Neural cell (in vitro differentiated cells): ENCODE measurements around the gene RFNG. TPM values are rescaled to one million over a fixed set of nuclear protein-coding genes. Genes with fewer than 3 reads are reported as not detected.

Experiments used
- H2AFZ ChIP-seq: fragments of 200-600, 300-800 bp; sonication (generic), shearing (Covaris generic); 2 replicates; pipeline ENCODE4 v1.6.0; 2014; ENCODE audit warnings: low read depth, mild to moderate bottlenecking, antibody characterized with exemption, low read length, moderate library complexity
- H3F3A ChIP-seq: fragments of 200-600 bp; shearing (Covaris generic); 2 replicates; pipeline ENCODE4 v1.6.1; 2016; ENCODE audit warnings: mild to moderate bottlenecking, moderate library complexity, mixed read lengths, antibody characterized with exemption, low read length; ENCODE audit not compliant: insufficient read depth, poor library complexity, severe bottlenecking
- H3K27ac ChIP-seq: fragments of 200-600, 300-800 bp; sonication (generic), shearing (Covaris generic); 2 replicates; pipeline ENCODE4 v1.5.1; 2014; ENCODE audit warnings: mild to moderate bottlenecking, low read length, moderate library complexity
- H3K27me3 ChIP-seq: fragments of 300-800, 200-600 bp; sonication (generic), shearing (Covaris generic); 2 replicates; pipeline ENCODE4 v1.6.0; 2014; ENCODE audit warnings: mild to moderate bottlenecking, low read depth, low read length, moderate library complexity; ENCODE audit not compliant: insufficient read depth
- H3K36me3 ChIP-seq: fragments of 300-800, 200-600 bp; sonication (generic), shearing (Covaris generic); 2 replicates; pipeline ENCODE4 v1.5.1; 2014; ENCODE audit warnings: mild to moderate bottlenecking, antibody characterized with exemption, low read length, moderate library complexity; ENCODE audit not compliant: insufficient read depth
- H3K4me2 ChIP-seq: fragments of 300-800, 200-600 bp; sonication (generic), shearing (Covaris generic); 2 replicates; pipeline ENCODE4 v1.6.0; 2014; ENCODE audit warnings: mild to moderate bottlenecking, low read length
- H3K4me3 ChIP-seq: fragments of 300-800, 200-600 bp; sonication (generic), shearing (Covaris generic); 2 replicates; pipeline ENCODE4 v1.5.1; 2014; ENCODE audit warnings: mild to moderate bottlenecking, low read length, moderate library complexity
- H3K79me2 ChIP-seq: fragments of 200-600 bp; shearing (Covaris generic); replicated peaks from 2 replicates; pipeline ENCODE4 v1.6.0; 2014; ENCODE audit warnings: mild to moderate bottlenecking, low read length, moderate library complexity; ENCODE audit not compliant: insufficient read depth
- H3K9ac ChIP-seq: fragments of 300-800, 200-600 bp; sonication (generic), shearing (Covaris generic); 2 replicates; pipeline ENCODE4 v1.6.1; 2016; ENCODE audit warnings: mild to moderate bottlenecking, low read length, mixed read lengths
- H3K9me2 ChIP-seq: fragments of 200-600 bp; shearing (Covaris generic); 2 replicates; pipeline ENCODE4 v1.6.1; 2016; ENCODE audit warnings: mild to moderate bottlenecking, low read length, mixed read lengths; ENCODE audit not compliant: insufficient read depth
- H3K9me3 ChIP-seq: fragments of 200-600, 300-800 bp; sonication (generic), shearing (Covaris generic); 2 replicates; pipeline ENCODE4 v1.6.1; 2016; ENCODE audit warnings: mild to moderate bottlenecking, mixed run types, low read length, moderate library complexity, mixed read lengths
- H4K20me1 ChIP-seq: fragments of 200-600 bp; shearing (Covaris generic); 2 replicates; pipeline ENCODE4 v1.6.1; 2016; ENCODE audit warnings: mild to moderate bottlenecking, mixed run types; ENCODE audit not compliant: insufficient read depth
- EP300 ChIP-seq: fragments of 450-650 bp; conservative IDR thresholded peaks from 2 replicates; pipeline ENCODE4 v1.6.1; 2014; ENCODE audit warnings: antibody characterized with exemption, mild to moderate bottlenecking, moderate library complexity; ENCODE audit not compliant: poor library complexity, severe bottlenecking
- EZH2 ChIP-seq: fragments of 200-600, 300-800 bp; shearing (Covaris generic), sonication (generic); IDR thresholded peaks from 2 replicates; pipeline ENCODE4 v1.6.1; 2014; ENCODE audit warnings: antibody characterized with exemption, low read length, borderline replicate concordance, mild to moderate bottlenecking; ENCODE audit not compliant: insufficient read depth, poor library complexity, severe bottlenecking
- MXI1 ChIP-seq: fragments of 450-650 bp; conservative IDR thresholded peaks from 2 replicates; pipeline ENCODE4 v1.6.1; 2014; ENCODE audit warnings: antibody characterized with exemption, mild to moderate bottlenecking; ENCODE audit not compliant: poor library complexity, severe bottlenecking
- POLR2AphosphoS5 ChIP-seq: IDR thresholded peaks from 2 replicates; pipeline ENCODE4 v1.6.1; 2012
- RAD21 ChIP-seq: fragments of 450-650 bp; conservative IDR thresholded peaks from 2 replicates; pipeline ENCODE4 v1.6.1; 2014; ENCODE audit warnings: antibody characterized with exemption, mild to moderate bottlenecking, moderate library complexity
- REST ChIP-seq: IDR thresholded peaks from 2 replicates; pipeline ENCODE4 v1.6.1; 2012; ENCODE audit warnings: borderline replicate concordance
- SMC3 ChIP-seq: fragments of 450-650 bp; conservative IDR thresholded peaks from 2 replicates; pipeline ENCODE4 v1.6.1; 2014; ENCODE audit warnings: antibody characterized with exemption, mild to moderate bottlenecking, moderate library complexity; ENCODE audit not compliant: poor library complexity
- TAF1 ChIP-seq: IDR thresholded peaks from 2 replicates; pipeline ENCODE4 v1.6.1; 2012; ENCODE audit warnings: low read depth
- polyA plus RNA-seq: library from polyadenylated mRNA; depleted of rRNA; stranded (reverse); fragments of >200 nt; gene quantifications from 2 replicates; pipeline ENCODE4 v1.2.3, GENCODE V29; 2014
- TF ChIP-seq, protein P1 (sequence below): fragments of 450-650 bp; IDR thresholded peaks from 2 replicates; pipeline ENCODE4 v1.5.1; 2014; ENCODE audit warnings: antibody characterized with exemption, mild to moderate bottlenecking, moderate library complexity; ENCODE audit not compliant: poor library complexity, severe bottlenecking

The RFNG gene
- polyA plus RNA-seq, 1 donor from 2014 or later: 176 TPM

DNA sequence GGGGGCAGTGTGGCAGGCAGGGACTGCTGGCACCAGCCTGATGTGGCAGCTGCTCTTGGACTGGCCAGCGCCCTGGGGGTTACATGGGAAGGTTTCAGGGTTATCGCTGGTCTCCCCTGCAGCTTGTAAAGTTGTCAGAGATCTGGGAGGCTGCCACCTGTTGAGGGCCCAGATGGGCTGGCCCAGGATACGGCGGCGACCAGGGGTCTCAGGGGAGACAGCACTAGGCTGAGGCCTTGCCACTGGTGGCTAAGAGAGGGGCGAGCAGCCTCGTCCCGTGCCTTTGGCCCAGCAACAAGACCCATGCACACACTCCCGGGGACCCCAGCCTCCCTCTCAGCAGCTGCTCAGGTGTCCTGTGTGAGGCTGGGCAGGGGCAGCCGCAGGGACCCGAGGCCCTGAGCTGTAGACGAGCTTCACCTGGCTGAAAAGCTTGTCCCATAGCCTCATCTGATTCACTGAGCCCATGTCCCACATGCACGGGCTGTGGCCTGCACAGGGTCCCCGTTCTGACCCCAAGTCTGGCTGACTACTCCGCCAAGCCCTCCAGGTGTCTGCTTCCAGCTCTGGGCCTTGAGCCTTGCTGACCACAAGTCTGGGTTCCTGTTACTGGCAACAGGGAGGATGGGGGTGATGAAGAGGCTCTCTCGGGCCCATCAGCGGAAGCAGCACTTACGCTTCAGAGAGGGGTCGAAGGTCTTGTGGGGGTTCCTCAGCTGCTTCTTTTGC, 7.8 kb upstream of the RFNG start:
- H3K9me2 ChIP-seq: no peaks in the 10 kb centered on the region
- H3K27ac ChIP-seq: no peak overlapping the region
- no peaks in the 10 kb centered on the region for H3K36me3 ChIP-seq
- no peak overlapping the region for H3K4me2 ChIP-seq
- no peaks in the 10 kb centered on the region for H3K27me3 ChIP-seq
- no peak overlapping the region for H3K4me3 ChIP-seq
- no peaks in the 10 kb centered on the region for H4K20me1 ChIP-seq
- no peaks in the 10 kb centered on the region for H3K79me2 ChIP-seq
- TF ChIP-seq RAD21 (no peak), EZH2 (no peak), MXI1 (no peak), EP300 (no peak), SMC3 (no peak), POLR2AphosphoS5 (no peak), TAF1 (no peak), REST (no peak)
- H3F3A ChIP-seq: no peaks in the 10 kb centered on the region
- no peak overlapping the region for H3K9ac ChIP-seq
- H2AFZ ChIP-seq: no peak overlapping the region
- H3K9me3 ChIP-seq: no peaks in the 10 kb centered on the region

- Histone ChIP-seq H3K4me2 (no peak overlapping the region), H3K9ac (no peak overlapping the region), H3K9me2 (no peaks in the 10 kb centered on the region), H3K27ac (no peak overlapping the region), H3K27me3 (no peaks in the 10 kb centered on the region), H3K79me2 (no peaks in the 10 kb centered on the region), H3K4me3 (no peak overlapping the region), H3F3A (no peaks in the 10 kb centered on the region), H2AFZ (no peak overlapping the region), H4K20me1 (no peaks in the 10 kb centered on the region), H3K36me3 (no peaks in the 10 kb centered on the region), H3K9me3 (no peaks in the 10 kb centered on the region)
- TF ChIP-seq EP300: no peak
- TF ChIP-seq SMC3: no peak
- TF ChIP-seq EZH2: no peak
- TF ChIP-seq MXI1: no peak
- TF ChIP-seq REST: no peak
- TF ChIP-seq, protein P1, sequence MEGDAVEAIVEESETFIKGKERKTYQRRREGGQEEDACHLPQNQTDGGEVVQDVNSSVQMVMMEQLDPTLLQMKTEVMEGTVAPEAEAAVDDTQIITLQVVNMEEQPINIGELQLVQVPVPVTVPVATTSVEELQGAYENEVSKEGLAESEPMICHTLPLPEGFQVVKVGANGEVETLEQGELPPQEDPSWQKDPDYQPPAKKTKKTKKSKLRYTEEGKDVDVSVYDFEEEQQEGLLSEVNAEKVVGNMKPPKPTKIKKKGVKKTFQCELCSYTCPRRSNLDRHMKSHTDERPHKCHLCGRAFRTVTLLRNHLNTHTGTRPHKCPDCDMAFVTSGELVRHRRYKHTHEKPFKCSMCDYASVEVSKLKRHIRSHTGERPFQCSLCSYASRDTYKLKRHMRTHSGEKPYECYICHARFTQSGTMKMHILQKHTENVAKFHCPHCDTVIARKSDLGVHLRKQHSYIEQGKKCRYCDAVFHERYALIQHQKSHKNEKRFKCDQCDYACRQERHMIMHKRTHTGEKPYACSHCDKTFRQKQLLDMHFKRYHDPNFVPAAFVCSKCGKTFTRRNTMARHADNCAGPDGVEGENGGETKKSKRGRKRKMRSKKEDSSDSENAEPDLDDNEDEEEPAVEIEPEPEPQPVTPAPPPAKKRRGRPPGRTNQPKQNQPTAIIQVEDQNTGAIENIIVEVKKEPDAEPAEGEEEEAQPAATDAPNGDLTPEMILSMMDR: no peak
- TF ChIP-seq POLR2AphosphoS5: no peak
- no peak for TF ChIP-seq TAF1
- no peak for TF ChIP-seq RAD21
Observed at GRCh38 chr17:82058855-82059249, 7.2 kb upstream of the RFNG start.
